Psoas muscle (tissue), 8 donors: ENCODE measurements around the gene BRD7. TPM values are rescaled to one million over a fixed set of nuclear protein-coding genes. Genes with fewer than 3 reads are reported as not detected.

ENCODE experiments used
- ATAC-seq, 4 donors: fragments of 200-7000 bp; cut with Tn5 transposase; one replicate each; pipeline ENCODE4 v1.9.1; 2020; ENCODE audit warnings: moderate library complexity in 3 of 4, mild to moderate bottlenecking in 2 of 4
- DNase-seq, 2 donors: peaks; one replicate each; pipeline ENCODE4 v3.0.0-alpha.2; 2020
- H3K27ac ChIP-seq: fragments of 200-600 bp; one replicate; pipeline ENCODE4 v1.8.0; 2022
- H3K27me3 ChIP-seq, 3 donors: fragments of 200-600 bp in 1 of 3; one replicate each; pipeline versions ENCODE4 v1.6.1 to v1.8.0; 2013 to 2022; ENCODE audit warnings: low read length in 2 of 3, mild to moderate bottlenecking in 2 of 3, moderate library complexity in 1 of 3; ENCODE audit not compliant: insufficient read depth in 3 of 3
- H3K36me3 ChIP-seq, 2 donors: fragments of 200-600 bp in 1 of 2; one replicate each; pipeline versions ENCODE4 v1.6.1 to v1.8.0; 2013 to 2022; ENCODE audit warnings: low read depth in 1 of 2, mild to moderate bottlenecking in 1 of 2, moderate library complexity in 1 of 2; ENCODE audit not compliant: insufficient read depth in 1 of 2
- H3K4me1 ChIP-seq: fragments of 200-600 bp; one replicate; pipeline ENCODE4 v1.8.0; 2022
- H3K4me3 ChIP-seq: fragments of 200-600 bp; one replicate; pipeline ENCODE4 v1.8.0; 2022; ENCODE audit warnings: mild to moderate bottlenecking
- H3K9me3 ChIP-seq: fragments of 200-600 bp; one replicate; pipeline ENCODE4 v1.8.0; 2022
- CTCF ChIP-seq: fragments of 200-600 bp; IDR thresholded peaks from one replicate; pipeline ENCODE4 v1.8.0; 2022; ENCODE audit warnings: antibody characterized with exemption
- WGBS, 3 donors: extraction: QIAGEN DNeasy Blood & Tissue Kit; methylation state at CpG; one replicate each; pipeline versions ENCODE4 v1.1.6 to v1.1.7; 2013; 5-methylcytosine and 5-hydroxymethylcytosine counted together
- intact Hi-C, 2 donors: fragments of 100-400 bp; cut with DNase I; formaldehyde crosslinking; loops; one replicate each; pipeline versions ENCODE4 v1.11.0 to v1.14.2; 2022
- polyA plus RNA-seq, 3 donors: library from polyadenylated mRNA; stranded (reverse); fragments of 200-250 nt; gene quantifications; one replicate each; pipeline ENCODE4 v1.2.3, GENCODE V29; 2013
- total RNA-seq, 4 donors: library from RNA; stranded (reverse); fragmentation: NEBNext Ultra II Directional in 2 of 4; extraction: Animal tissue kit (Norgen Biotek cat#: 25700) in 2 of 4; gene quantifications; one replicate each; pipeline versions ENCODE4 v1.2.1 to v1.2.4, GENCODE V29; 2021 to 2023
- donor health status: healthy with polysubstance abuse.
- donor health status: DM: no; HTN: no; CAD: no; lungs with moderate emphysema.
- donor health status: Bipolar disorder and iron deficiency.
- donor health status: healthy.
- donor health status: DM: yes; HTN: yes; CAD: no.
- donor health status: DM: no; HTN: no; CAD: no.
- donor health status: DM: no; HTN: no; CAD: no.
- donor health status: DM: yes; HTN: yes; CAD: no.

Gene BRD7
- total and polyA plus RNA-seq, 7 donors, result 32.4 to 77.1 (median 49.1) TPM

DNA sequence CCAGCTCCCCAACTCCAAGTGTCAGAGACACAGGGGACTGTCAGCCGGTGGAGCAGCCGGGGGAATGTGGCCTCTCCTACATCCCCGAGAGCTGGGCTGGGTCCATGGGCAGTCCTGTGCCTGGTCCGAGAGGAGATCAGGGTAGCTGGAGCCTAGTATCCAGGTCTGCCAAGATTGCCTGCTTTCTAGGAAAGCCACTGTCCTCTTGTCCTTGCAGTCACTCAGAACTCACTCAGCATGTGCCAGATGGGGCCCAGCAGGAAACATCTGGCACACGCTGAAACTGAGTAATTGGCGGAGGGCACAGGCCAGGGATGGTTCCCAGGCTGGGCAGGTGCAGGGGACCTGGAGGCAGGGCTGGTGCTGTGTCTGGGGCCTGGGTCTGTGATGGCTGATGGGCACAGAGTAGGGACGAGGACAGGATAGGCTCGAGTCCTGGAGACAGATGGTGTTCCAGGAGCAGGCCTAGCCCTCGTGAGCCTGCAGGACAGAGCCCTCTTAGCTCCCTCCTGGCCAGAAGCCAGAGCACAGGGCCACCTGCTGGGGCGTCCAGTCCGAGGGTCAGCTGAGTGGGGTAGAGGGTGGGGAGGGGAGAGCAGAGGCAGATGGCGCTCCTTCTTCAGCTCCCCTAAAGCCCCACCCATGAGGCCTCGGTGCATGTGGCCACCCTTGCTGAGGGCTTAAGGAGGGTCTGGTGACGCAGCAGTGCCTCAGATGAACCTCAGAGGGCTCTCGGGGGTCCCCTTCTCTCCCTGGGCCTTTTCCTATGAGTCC is 71.3 kb downstream of the BRD7 start:
- WGBS, 3 donors, result 37 to 49% (median 47%) methylated on average over 13 to 15 of the region's 15 CpGs
- ATAC-seq (peak in 2 of 4 donors; percentile 21 to 37), DNase-seq (peak in 1 of 2 donors; percentile 31)

GRCh38 chr16:50296807-50297206 is 72.0 kb downstream of the BRD7 start:
- ATAC-seq (no peak), DNase-seq (peak in 1 of 2 donors; percentile 30)
- H3K4me3 ChIP-seq, result no peak overlapping the region
- no peaks in the 10 kb centered on the region for H3K36me3 ChIP-seq
- TF ChIP-seq CTCF, result no peak
- H3K27me3 ChIP-seq, result no peaks in the 10 kb centered on the region
- H3K4me1 ChIP-seq, result no peaks in the 10 kb centered on the region
- no peaks in the 10 kb centered on the region for H3K9me3 ChIP-seq
- WGBS, 3 donors, result 77 to 83% (median 79%) methylated on average over 2 of the region's 2 CpGs
- intact Hi-C loops, result no loop called here
- H3K27ac ChIP-seq, result no peak overlapping the region

More for the DNA sequence above, 71.3 kb downstream of the BRD7 start:
- H3K4me3 ChIP-seq, result no peak overlapping the region
- no peak overlapping the region for H3K27ac ChIP-seq
- TF ChIP-seq CTCF, result no peak
- no peaks in the 10 kb centered on the region for H3K9me3 ChIP-seq
- no peaks in the 10 kb centered on the region for H3K27me3 ChIP-seq
- H3K4me1 ChIP-seq, result no peaks in the 10 kb centered on the region
- H3K36me3 ChIP-seq, result no peaks in the 10 kb centered on the region
- intact Hi-C loops, result no loop called here

DNA sequence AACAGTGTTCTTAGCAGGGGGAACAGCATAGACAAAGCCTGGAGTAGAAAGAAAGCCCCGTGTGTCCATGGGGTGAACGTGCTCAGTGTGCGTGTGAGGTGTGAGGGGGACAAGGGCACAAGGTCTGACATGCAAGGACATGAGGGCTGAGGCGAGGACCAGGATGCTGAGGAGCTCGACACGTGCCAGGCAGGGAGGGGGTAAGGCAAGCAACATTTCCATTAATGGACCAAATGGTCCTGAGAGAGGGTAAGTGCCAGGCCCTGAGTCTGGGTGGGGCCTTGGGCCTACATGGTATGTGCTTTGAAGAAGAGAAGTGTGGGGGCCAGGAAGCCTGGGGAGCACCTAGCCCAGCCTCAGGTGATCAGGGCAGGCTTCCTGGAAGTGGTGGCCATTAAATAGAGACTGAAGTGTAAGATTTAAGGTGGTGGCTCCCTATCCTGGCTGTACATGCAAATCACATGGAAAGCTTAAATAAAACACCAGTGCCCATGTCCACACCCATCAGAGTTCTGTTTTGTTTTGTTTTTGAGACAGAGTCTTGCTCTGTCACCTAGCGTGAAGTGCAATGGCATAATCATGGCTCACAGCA is 73.2 kb downstream of the BRD7 start:
- no peaks in the 10 kb centered on the region for H3K36me3 ChIP-seq
- no peak overlapping the region for H3K4me3 ChIP-seq
- H3K27ac ChIP-seq, result no peak overlapping the region
- no peaks in the 10 kb centered on the region for H3K9me3 ChIP-seq
- intact Hi-C loops, result no loop called here
- TF ChIP-seq CTCF, result no peak
- no peak for ATAC-seq
- no peaks in the 10 kb centered on the region for H3K27me3 ChIP-seq
- 96 to 98% (median 97%) methylated on average over 7 of the region's 7 CpGs for WGBS, 3 donors
- no peaks in the 10 kb centered on the region for H3K4me1 ChIP-seq
- peak in 1 of 2 donors; percentile 29 for DNase-seq

DNA sequence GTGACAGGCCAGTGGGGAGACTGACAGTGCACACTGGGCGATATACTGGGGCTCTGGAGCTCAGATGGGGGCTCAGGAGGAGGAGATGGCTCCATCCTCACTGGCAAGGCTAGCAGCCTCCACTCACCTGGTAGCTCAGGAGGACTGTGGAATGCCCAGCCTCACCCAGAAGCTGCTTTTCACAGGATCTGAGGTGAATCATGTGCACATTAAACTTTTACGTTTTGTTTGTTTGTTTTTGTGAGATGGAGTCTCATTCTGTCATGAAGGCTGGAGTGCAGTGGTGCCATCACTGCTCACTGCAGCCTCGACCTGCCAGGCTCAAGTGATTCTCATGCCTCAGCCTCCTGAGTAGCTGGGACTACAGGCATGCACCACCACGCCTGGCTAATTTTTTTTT is 73.8 kb downstream of the BRD7 start:
- Histone ChIP-seq H3K27me3 (no peaks in the 10 kb centered on the region), H3K27ac (no peak overlapping the region), H3K4me1 (no peaks in the 10 kb centered on the region), H3K9me3 (no peaks in the 10 kb centered on the region), H3K36me3 (no peaks in the 10 kb centered on the region), H3K4me3 (no peak overlapping the region)
- intact Hi-C loops, result no loop called here
- DNase-seq, result no peak
- TF ChIP-seq CTCF, result no peak
- no peak for ATAC-seq
- 87 to 90% (median 88%) methylated on average over 4 of the region's 4 CpGs for WGBS, 3 donors
